Keratinocyte (primary cell): ENCODE results near the gene SYMPK. TPM values are rescaled to one million over a fixed set of nuclear protein-coding genes. Genes with fewer than 3 reads are reported as not detected.

Experiments used
- DNase-seq: peaks from one replicate; pipeline ENCODE4 v3.0.0-alpha.2; 2011; ENCODE audit warnings: low read depth, missing footprints, low spot score
- FAIRE-seq: peaks from 2 replicates; lab custom pipeline; 2011; peaks lifted over from hg19 to GRCh38; lab: Jason Lieb, UNC
- H2AFZ ChIP-seq: 2 replicates; pipeline ENCODE4 v1.6.0; 2012; ENCODE audit warnings: low read length, control low read depth, inconsistent platforms; ENCODE audit not compliant: control insufficient read depth
- H3K27ac ChIP-seq: 2 replicates; pipeline ENCODE4 v1.5.1; 2011; ENCODE audit warnings: low read length; ENCODE audit not compliant: control insufficient read depth, insufficient read depth
- H3K27me3 ChIP-seq: 3 replicates; pipeline ENCODE4 v1.6.0; 2011; ENCODE audit warnings: low read length; ENCODE audit not compliant: control insufficient read depth, insufficient read depth; ENCODE audit errors: extremely low read depth
- H3K36me3 ChIP-seq, 2 experiments: 2 replicates in 1 of 2; 3 replicates in 1 of 2; pipeline ENCODE4 v1.5.1; 2011; ENCODE audit warnings: low read length in 2 of 2, mild to moderate bottlenecking in 1 of 2; ENCODE audit not compliant: control insufficient read depth in 2 of 2, insufficient read depth in 2 of 2; ENCODE audit errors: extremely low read depth in 1 of 2
- H3K4me1 ChIP-seq: 3 replicates; pipeline ENCODE4 v1.5.1; 2011; ENCODE audit warnings: low read length; ENCODE audit not compliant: control insufficient read depth, insufficient read depth; ENCODE audit errors: extremely low read depth
- H3K4me2 ChIP-seq: 3 replicates; pipeline ENCODE4 v1.6.0; 2011; ENCODE audit warnings: low read depth, low read length; ENCODE audit not compliant: control insufficient read depth, insufficient read depth; ENCODE audit errors: extremely low read depth
- H3K4me3 ChIP-seq, 3 experiments: fragments of 200-600 bp in 1 of 3; sonication (generic) in 1 of 3; 2 replicates in 2 of 3; 3 replicates in 1 of 3; pipeline ENCODE4 v1.5.1; 2011 to 2016; ENCODE audit warnings: low read length in 3 of 3, mild to moderate bottlenecking in 3 of 3, control low read depth in 2 of 3, inconsistent platforms in 1 of 3, low read depth in 1 of 3, mixed read lengths in 1 of 3, mixed run types in 1 of 3, moderate library complexity in 1 of 3; ENCODE audit not compliant: control insufficient read depth in 2 of 3, insufficient read depth in 2 of 3; ENCODE audit errors: extremely low read depth in 1 of 3
- H3K79me2 ChIP-seq: 2 replicates; pipeline ENCODE4 v1.6.0; 2012; ENCODE audit warnings: low read length; ENCODE audit not compliant: control insufficient read depth, insufficient read depth
- H3K9ac ChIP-seq: 3 replicates; pipeline ENCODE4 v1.6.0; 2011; ENCODE audit warnings: low read length; ENCODE audit not compliant: control insufficient read depth, insufficient read depth; ENCODE audit errors: extremely low read depth
- H3K9me1 ChIP-seq: 3 replicates; pipeline ENCODE4 v1.6.0; 2011; ENCODE audit warnings: low read length; ENCODE audit not compliant: control insufficient read depth, insufficient read depth; ENCODE audit errors: extremely low read depth
- H3K9me3 ChIP-seq: 2 replicates; pipeline ENCODE4 v1.5.1; 2012; ENCODE audit warnings: low read depth, low read length; ENCODE audit not compliant: control insufficient read depth
- H4K20me1 ChIP-seq: 3 replicates; pipeline ENCODE4 v1.6.0; 2011; ENCODE audit warnings: low read length; ENCODE audit not compliant: control insufficient read depth, insufficient read depth; ENCODE audit errors: extremely low read depth
- EZH2 ChIP-seq: IDR thresholded peaks from one replicate; pipeline ENCODE4 v1.6.1; 2012; ENCODE audit warnings: inconsistent platforms, mild to moderate bottlenecking, low read length, moderate library complexity
- dilution Hi-C: fragments of 300-500 bp; cut with MboI; formaldehyde crosslinking; loops from one replicate; pipeline ENCODE4 v1.7.0; 2020; ENCODE audit warnings: low sequenced_read_pairs; ENCODE audit not compliant: extremely low pct_ligation_motif_present
- polyA plus RNA-seq, 5 experiments: library from polyadenylated mRNA; depleted of rRNA in 3 of 5; stranded (reverse) in 3 of 5; stranded (forward) in 1 of 5; unstranded in 1 of 5; fragments of >200 nt; gene quantifications; 1 replicate in 1 of 5; 2 replicates in 3 of 5; 3 replicates in 1 of 5; pipeline versions ENCODE4 v1.2.1 to v1.2.3, GENCODE V29; 2011 to 2012; ENCODE audit warnings: missing spikeins in 2 of 5, low read depth in 1 of 5, low replicate concordance in 1 of 5
- TF ChIP-seq, protein P1 (sequence below), 3 experiments: IDR thresholded peaks in 1 of 3; conservative IDR thresholded peaks in 1 of 3; optimal IDR thresholded peaks in 1 of 3; 2 replicates in 2 of 3; 3 replicates in 1 of 3; pipeline versions ENCODE3 to v1.5.1; 2011; ENCODE audit warnings: low read length in 3 of 3, mild to moderate bottlenecking in 3 of 3, moderate library complexity in 2 of 3, control low read depth in 1 of 3, inconsistent platforms in 1 of 3; ENCODE audit not compliant: insufficient read depth in 2 of 3; ENCODE audit errors: extremely low read depth in 1 of 3

Gene SYMPK
- polyA plus RNA-seq, 1 donor (not counting 4 experiments of a cell fraction or from before 2014, with no cell fraction given), result 56.0 TPM

DNA sequence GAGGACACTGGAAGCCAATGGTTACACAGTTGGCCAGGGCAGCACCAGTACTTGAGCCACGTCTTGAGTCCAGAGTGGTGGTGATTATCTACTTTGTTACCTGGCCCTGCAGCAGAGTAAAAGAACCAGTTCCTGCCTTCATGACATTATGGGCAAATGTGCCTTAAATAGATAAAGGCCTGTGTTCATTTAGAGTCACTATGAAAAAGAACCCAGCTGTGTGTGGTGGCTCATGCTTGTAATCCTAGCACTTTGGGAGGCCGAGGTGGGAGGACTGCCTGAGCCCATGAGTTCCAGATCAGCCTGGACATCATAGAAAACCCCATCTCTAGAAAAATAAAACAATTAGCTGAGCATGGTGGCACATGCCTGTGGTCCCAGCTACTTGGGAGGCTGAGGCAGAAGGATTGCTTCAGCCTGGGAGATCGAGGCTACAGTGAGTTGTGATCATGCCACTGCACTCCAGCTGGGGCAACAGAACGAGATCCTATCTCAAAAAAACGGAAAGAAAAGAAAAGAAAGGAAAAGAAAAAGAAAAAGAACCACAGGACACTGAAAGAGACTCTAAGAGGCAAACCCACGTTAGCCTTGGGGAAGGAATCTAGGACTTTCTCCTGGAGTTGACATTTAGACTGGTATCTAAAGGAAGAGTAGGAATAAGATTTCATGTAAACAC is 26.4 kb upstream of the SYMPK start:
- dilution Hi-C loops, result no loop called here
- Histone ChIP-seq H4K20me1 (no peaks in the 10 kb centered on the region), H3K9ac (no peak overlapping the region), H3K9me1 (no peaks in the 10 kb centered on the region), H3K4me3 (no peak overlapping the region), H3K4me2 (no peak overlapping the region), H3K27me3 (no peaks in the 10 kb centered on the region), H3K4me1 (peaks cover 6% of the 10 kb centered on the region), H3K36me3 (peaks cover 0 to 4% of the 10 kb centered on the region in 2 experiments), H3K79me2 (peaks cover 7% of the 10 kb centered on the region), H3K9me3 (no peaks in the 10 kb centered on the region), H3K27ac (no peak overlapping the region), H2AFZ (no peak overlapping the region)
- FAIRE-seq, result no peak
- no peak for DNase-seq
- TF ChIP-seq EZH2, result no peak
- TF ChIP-seq, protein P1, sequence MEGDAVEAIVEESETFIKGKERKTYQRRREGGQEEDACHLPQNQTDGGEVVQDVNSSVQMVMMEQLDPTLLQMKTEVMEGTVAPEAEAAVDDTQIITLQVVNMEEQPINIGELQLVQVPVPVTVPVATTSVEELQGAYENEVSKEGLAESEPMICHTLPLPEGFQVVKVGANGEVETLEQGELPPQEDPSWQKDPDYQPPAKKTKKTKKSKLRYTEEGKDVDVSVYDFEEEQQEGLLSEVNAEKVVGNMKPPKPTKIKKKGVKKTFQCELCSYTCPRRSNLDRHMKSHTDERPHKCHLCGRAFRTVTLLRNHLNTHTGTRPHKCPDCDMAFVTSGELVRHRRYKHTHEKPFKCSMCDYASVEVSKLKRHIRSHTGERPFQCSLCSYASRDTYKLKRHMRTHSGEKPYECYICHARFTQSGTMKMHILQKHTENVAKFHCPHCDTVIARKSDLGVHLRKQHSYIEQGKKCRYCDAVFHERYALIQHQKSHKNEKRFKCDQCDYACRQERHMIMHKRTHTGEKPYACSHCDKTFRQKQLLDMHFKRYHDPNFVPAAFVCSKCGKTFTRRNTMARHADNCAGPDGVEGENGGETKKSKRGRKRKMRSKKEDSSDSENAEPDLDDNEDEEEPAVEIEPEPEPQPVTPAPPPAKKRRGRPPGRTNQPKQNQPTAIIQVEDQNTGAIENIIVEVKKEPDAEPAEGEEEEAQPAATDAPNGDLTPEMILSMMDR (optimal IDR thresholded peaks at IDR 0.05 in 1 of 3, IDR thresholded peaks at IDR 0.05 in 1 of 3, conservative IDR thresholded peaks at IDR 0.05 in 1 of 3; ENCODE audit: extremely low read depth in 1 of 3, insufficient read depth in 2 of 3, low read length in 3 of 3), result no peak

DNA sequence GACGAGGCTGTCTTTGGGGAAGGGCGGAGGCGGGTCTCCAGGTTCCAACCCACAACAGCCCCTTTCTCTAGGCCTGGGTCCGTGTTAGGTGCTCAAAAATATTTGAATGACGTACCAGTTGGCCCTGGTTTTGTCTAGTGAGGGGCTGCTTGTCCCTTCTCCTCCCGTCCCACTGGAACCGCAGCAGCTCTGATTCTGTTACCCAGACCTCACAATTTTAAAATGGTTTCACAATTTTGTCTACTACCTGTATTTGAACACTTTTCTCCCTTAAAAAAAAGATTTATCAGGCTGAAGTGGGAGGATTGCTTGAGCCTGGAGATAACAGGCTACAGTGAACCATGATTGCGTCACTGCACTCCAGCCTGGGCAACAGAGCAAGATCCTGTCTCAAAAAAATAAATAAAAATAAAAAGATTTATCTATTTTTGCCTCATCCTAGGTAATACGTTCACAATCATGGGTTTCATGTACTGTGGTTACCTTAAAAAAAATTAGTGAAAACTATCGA is 24.3 kb upstream of the SYMPK start:
- TF ChIP-seq, protein P1 (optimal IDR thresholded peaks at IDR 0.05 in 1 of 3, IDR thresholded peaks at IDR 0.05 in 1 of 3, conservative IDR thresholded peaks at IDR 0.05 in 1 of 3; ENCODE audit: extremely low read depth in 1 of 3, insufficient read depth in 2 of 3, low read length in 3 of 3), result no peak
- TF ChIP-seq EZH2, result no peak
- peaks cover 13% of the 10 kb centered on the region for H3K4me1 ChIP-seq
- H3K4me3 ChIP-seq, result peak overlapping the region; percentile 65 to 89 (median 82)
- H3K9me3 ChIP-seq, result no peaks in the 10 kb centered on the region
- peaks cover 1% of the 10 kb centered on the region for H3K27me3 ChIP-seq
- peak overlapping the region; percentile 94 for H3K27ac ChIP-seq
- no peaks in the 10 kb centered on the region for H4K20me1 ChIP-seq
- peak overlapping the region; percentile 99 for H2AFZ ChIP-seq
- dilution Hi-C loops, result no loop called here
- no peaks in the 10 kb centered on the region for H3K9me1 ChIP-seq
- peaks cover 0 to 4% of the 10 kb centered on the region in 2 experiments for H3K36me3 ChIP-seq
- peak overlapping the region; percentile 94 for H3K9ac ChIP-seq
- FAIRE-seq (no peak), DNase-seq (no peak)
- peaks cover 8% of the 10 kb centered on the region for H3K79me2 ChIP-seq
- H3K4me2 ChIP-seq, result peak overlapping the region; percentile 96
